Mesodermal cell (in vitro differentiated cells): ENCODE measurements around the gene NCCRP1.
"Not testable (repeated sequence)": the region's sequence is repeated elsewhere in the genome, so short reads cannot be mapped to it uniquely, and the experiment has no call there.

Experiments
- H3K27ac ChIP-seq: 2 replicates; pipeline ENCODE4 v1.7.0; 2013; ENCODE audit warnings: mild to moderate bottlenecking, low read depth, low read length, moderate library complexity; ENCODE audit not compliant: severe bottlenecking
- H3K36me3 ChIP-seq: 2 replicates; pipeline ENCODE4 v1.7.1; 2013; ENCODE audit warnings: mild to moderate bottlenecking, low read length, moderate library complexity; ENCODE audit not compliant: control insufficient read depth, insufficient read depth
- H3K4me1 ChIP-seq: one replicate; pipeline ENCODE4 v1.7.1; 2013; ENCODE audit warnings: mild to moderate bottlenecking, low read length; ENCODE audit not compliant: insufficient read depth, control insufficient read depth, poor library complexity, severe bottlenecking
- H3K4me3 ChIP-seq: 2 replicates; pipeline ENCODE4 v1.7.0; 2013; ENCODE audit warnings: low read length, control low read depth, mild to moderate bottlenecking; ENCODE audit not compliant: insufficient read depth, poor library complexity, severe bottlenecking; ENCODE audit errors: extremely low read depth
- H3K9me3 ChIP-seq: 2 replicates; pipeline ENCODE4 v1.7.1; 2013; ENCODE audit warnings: mild to moderate bottlenecking, low read length, moderate library complexity; ENCODE audit not compliant: control insufficient read depth
- WGBS, 2 experiments: methylation state at CpG; one replicate each; pipeline ENCODE4 v1.1.5; 2013; ENCODE audit warnings: missing lambda C conversion rate in 2 of 2; ENCODE audit not compliant: insufficient coverage in 2 of 2; 5-methylcytosine and 5-hydroxymethylcytosine counted together

Gene NCCRP1

GRCh38 chr19:39211731-39212374, 15.1 kb downstream of the NCCRP1 start:
- H3K36me3 ChIP-seq = no peaks in the 10 kb centered on the region
- 82% methylated on average over 11 of the region's 13 CpGs for WGBS, 2 experiments

GRCh38 chr19:39212375-39212742, 15.6 kb downstream of the NCCRP1 start:
- Histone ChIP-seq H3K27ac (no peak overlapping the region), H3K4me1 (no peaks in the 10 kb centered on the region), H3K36me3 (no peaks in the 10 kb centered on the region), H3K4me3 (no peak overlapping the region), H3K9me3 (no peaks in the 10 kb centered on the region)
- WGBS, 2 experiments = 13 to 14% methylated on average over 6 to 7 of the region's 8 CpGs

More at GRCh38 chr19:39211731-39212374, 15.1 kb downstream of the NCCRP1 start:
- H3K27ac ChIP-seq = no peak overlapping the region
- no peaks in the 10 kb centered on the region for H3K4me1 ChIP-seq
- no peak overlapping the region for H3K4me3 ChIP-seq
- no peaks in the 10 kb centered on the region for H3K9me3 ChIP-seq

GRCh38 chr19:39215323-39215722, 18.6 kb downstream of the NCCRP1 start:
- not testable (repeated sequence) for H3K9me3 ChIP-seq, H3K27ac ChIP-seq, H3K36me3 ChIP-seq, H3K4me1 ChIP-seq, H3K4me3 ChIP-seq
- WGBS, 2 experiments = 79% methylated on average over 2 to 3 of the region's 3 CpGs

- no peaks in the 10 kb centered on the region for H3K4me1 ChIP-seq
- WGBS, 2 experiments = 74 to 81% methylated on average over 5 of the region's 5 CpGs
- no peak overlapping the region for H3K27ac ChIP-seq
- no peaks in the 10 kb centered on the region for H3K9me3 ChIP-seq
- no peaks in the 10 kb centered on the region for H3K36me3 ChIP-seq
- no peak overlapping the region for H3K4me3 ChIP-seq
Observed at GRCh38 chr19:39217094-39217493, 20.3 kb downstream of the NCCRP1 start.

- Histone ChIP-seq H3K4me1 (no peaks in the 10 kb centered on the region), H3K4me3 (no peak overlapping the region), H3K9me3 (no peaks in the 10 kb centered on the region), H3K27ac (no peak overlapping the region), H3K36me3 (no peaks in the 10 kb centered on the region)
- WGBS, 2 experiments = 85 to 87% methylated on average over 11 to 14 of the region's 15 CpGs
Observed at GRCh38 chr19:39218230-39219007, 21.7 kb downstream of the NCCRP1 start.

- H3K4me1 ChIP-seq, H3K36me3 ChIP-seq, H3K27ac ChIP-seq, H3K4me3 ChIP-seq, H3K9me3 ChIP-seq: not testable (repeated sequence)
- 66 to 80% methylated on average over 3 to 7 of the region's 10 CpGs for WGBS, 2 experiments
Observed at GRCh38 chr19:39219108-39219507, 22.3 kb downstream of the NCCRP1 start.

GRCh38 chr19:39223703-39224279, 27.0 kb downstream of the NCCRP1 start:
- Histone ChIP-seq H3K4me1 (no peaks in the 10 kb centered on the region), H3K4me3 (no peak overlapping the region), H3K36me3 (no peaks in the 10 kb centered on the region), H3K9me3 (no peaks in the 10 kb centered on the region), H3K27ac (no peak overlapping the region)
- whole genome bisulfite sequencing, 2 experiments = 4 to 17% methylated on average over 2 of the region's 4 CpGs

- WGBS, 2 experiments = 14 to 16% methylated on average over 2 to 3 of the region's 3 CpGs
- H3K27ac ChIP-seq = no peak overlapping the region
- no peaks in the 10 kb centered on the region for H3K4me1 ChIP-seq
- H3K36me3 ChIP-seq = no peaks in the 10 kb centered on the region
- no peaks in the 10 kb centered on the region for H3K9me3 ChIP-seq
- H3K4me3 ChIP-seq = no peak overlapping the region
Observed at GRCh38 chr19:39224910-39225309, 28.1 kb downstream of the NCCRP1 start.

- no peaks in the 10 kb centered on the region for H3K4me1 ChIP-seq
- no peaks in the 10 kb centered on the region for H3K36me3 ChIP-seq
- no peaks in the 10 kb centered on the region for H3K9me3 ChIP-seq
- 50 to 56% methylated on average over 1 of the region's 2 CpGs for WGBS, 2 experiments
- no peak overlapping the region for H3K27ac ChIP-seq
- no peak overlapping the region for H3K4me3 ChIP-seq
Observed at GRCh38 chr19:39230096-39230764, 33.5 kb downstream of the NCCRP1 start.

- Histone ChIP-seq H3K9me3 (no peaks in the 10 kb centered on the region), H3K4me1 (no peaks in the 10 kb centered on the region), H3K27ac (no peak overlapping the region), H3K4me3 (no peak overlapping the region), H3K36me3 (no peaks in the 10 kb centered on the region)
- WGBS, 2 experiments = 65 to 89% methylated on average over 5 of the region's 5 CpGs
Observed at GRCh38 chr19:39232708-39233107, 35.9 kb downstream of the NCCRP1 start.
